Adrenal gland (tissue), 5 donors: ENCODE measurements around the gene CDC5L.

Experiments used
- CTCF ChIP-seq, 6 experiments: fragments of 450-650 bp in 4 of 6; fragments of 200-600 bp in 2 of 6; sonication (generic) in 1 of 6; IDR thresholded peaks; 1 replicate in 5 of 6; 2 replicates in 1 of 6; pipeline versions ENCODE4 v1.5.1 to v1.8.0; 2016 to 2021; ENCODE audit warnings: antibody characterized with exemption in 6 of 6, mild to moderate bottlenecking in 2 of 6, moderate library complexity in 1 of 6
- POLR2A ChIP-seq, 2 donors: fragments of 450-650 bp; IDR thresholded peaks; one replicate each; pipeline ENCODE4 v1.6.1; 2017; ENCODE audit warnings: antibody characterized with exemption in 2 of 2, mild to moderate bottlenecking in 2 of 2, moderate library complexity in 1 of 2
- donor health status: DM: no; HTN: no; CAD: no.

GRCh38 chr6:44396968-44397367 lies 9.5 kb downstream of the CDC5L start:
- TF ChIP-seq CTCF (IDR thresholded peaks at IDR 0.05), result no peak
- no peak for TF ChIP-seq POLR2A (IDR thresholded peaks at IDR 0.05)
